A549 treated with ZK216348 at 1 μM for 4 hours (cell line): ENCODE results near the gene MCEE. TPM values are rescaled to one million over a fixed set of nuclear protein-coding genes. Genes with fewer than 3 reads are reported as not detected.

ENCODE experiments used
- total RNA-seq: library from RNA; stranded (reverse); fragments of 200-300 nt; extraction: Qiagen RNA extraction; gene quantifications from 5 replicates; pipeline ENCODE4 v1.2.3, GENCODE V29; 2022; ENCODE audit warnings: low read depth

MCEE gene
- total RNA-seq: 9.7 to 13.6 TPM (median 10.0 TPM) in 5 replicates

DNA sequence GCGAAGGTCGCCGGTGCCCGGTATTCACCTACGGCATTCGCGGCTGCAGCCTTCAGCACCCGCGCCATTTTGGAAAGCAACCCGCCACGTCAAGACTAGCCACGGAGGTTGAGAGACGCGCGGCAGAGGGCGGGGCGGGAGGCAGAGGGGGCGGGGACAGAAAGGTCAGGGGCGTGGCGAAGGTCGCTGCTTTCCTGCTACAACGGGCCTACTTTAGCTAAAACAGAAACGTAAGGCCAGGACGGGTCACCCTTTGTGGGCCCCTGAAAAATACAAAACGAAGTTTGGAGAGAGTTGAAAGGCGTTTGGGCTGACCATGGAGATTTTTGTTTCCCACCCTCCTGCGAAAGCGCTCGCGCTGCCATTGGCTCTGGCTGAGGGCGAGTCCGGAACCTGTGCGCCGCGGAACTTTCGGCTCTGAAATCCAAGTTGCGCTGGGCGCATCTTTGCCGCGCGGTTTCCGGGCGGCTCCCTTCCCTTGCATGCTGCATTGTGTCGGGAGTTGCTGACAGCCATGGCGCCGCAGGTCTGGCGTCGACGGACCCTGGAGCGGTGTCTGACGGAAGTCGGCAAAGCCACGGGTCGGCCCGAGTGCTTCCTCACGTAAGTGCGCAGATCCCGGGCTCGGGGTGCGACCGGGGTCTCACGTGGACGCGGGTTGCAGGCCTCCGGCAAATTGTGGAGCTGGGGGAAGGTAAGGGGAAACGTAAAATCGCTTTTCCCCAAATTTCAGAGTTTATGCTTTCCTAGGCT, at the start of gene MCEE, which contains the start of gene MPHOSPH10:
TSS of gene MCEE (minus strand) at position 78 of the 753 bp plus-strand sequence. CDS start at position 68, 10 bp downstream.
TSS of gene MPHOSPH10 (plus strand) at position 483 of the 753 bp plus-strand sequence. CDS start at position 515, 32 bp downstream.

GRCh38 chr2:71068218-71069035, 61.6 kb downstream of the MCEE start, which contains the start of gene NAGK:
Gene NAGK (plus strand): TSS chr2:71068648. CDS start chr2:71068684, 36 bp downstream.

Other genes starting within 250 kb of the MCEE start
- 2.9 to 6.1 TPM (median 4.4 TPM) in 5 replicates for gene VAX2, start 229.7 kb downstream of the MCEE start, total RNA-seq
- 1.2 to 2.5 TPM (median 2.0 TPM) in 5 replicates for gene ATP6V1B1, start 194.3 kb downstream of the MCEE start, total RNA-seq
- gene ANKRD53, start 151.6 kb downstream of the MCEE start, total RNA-seq: not detected in 5 replicates
- gene TEX261, start 135.4 kb downstream of the MCEE start, total RNA-seq: 70.6 to 88.3 TPM (median 83.2 TPM) in 5 replicates
- gene NAGK, start 61.6 kb downstream of the MCEE start, total RNA-seq: 60.7 to 89.7 TPM (median 79.7 TPM) in 5 replicates
- 33.4 to 59.3 TPM (median 36.6 TPM) in 5 replicates for gene MPHOSPH10, start 405 bp upstream of the MCEE start, total RNA-seq
- 0.16 to 0.36 TPM (median 0.34 TPM) in 5 replicates for gene PAIP2B, start 96.9 kb upstream of the MCEE start, total RNA-seq
- gene ZNF638, start 201.6 kb upstream of the MCEE start, total RNA-seq: 62.6 to 80.2 TPM (median 66.9 TPM) in 5 replicates